Measurements from ENCODE around the gene VSIG8.

DNA sequence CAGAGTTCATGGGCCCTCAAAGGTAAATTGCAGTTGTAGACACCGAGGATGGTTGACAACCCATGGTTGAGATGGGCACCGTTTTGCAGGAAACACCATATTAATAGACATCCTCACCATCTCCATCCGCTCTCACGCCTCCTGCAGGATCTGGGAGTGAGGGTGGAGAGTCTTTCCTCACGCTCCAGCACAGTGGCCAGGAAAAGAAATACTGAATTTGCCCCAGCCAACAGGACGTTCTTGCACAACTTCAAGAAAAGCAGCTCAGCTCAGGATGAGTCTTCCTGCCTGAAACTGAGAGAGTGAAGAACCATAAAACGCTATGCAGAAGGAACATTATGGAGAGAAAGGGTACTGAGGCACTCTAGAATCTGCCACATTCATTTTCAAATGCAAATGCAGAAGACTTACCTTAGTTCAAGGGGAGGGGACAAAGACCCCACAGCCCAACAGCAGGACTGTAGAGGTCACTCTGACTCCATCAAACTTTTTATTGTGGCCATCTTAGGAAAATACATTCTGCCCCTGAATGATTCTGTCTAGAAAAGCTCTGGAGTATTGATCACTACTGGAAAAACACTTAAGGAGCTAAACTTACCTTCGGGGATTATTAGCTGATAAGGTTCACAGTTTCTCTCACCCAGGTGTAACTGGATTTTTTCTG is 26.5 kb downstream of the VSIG8 start:
- TF ChIP-seq, protein P1, sequence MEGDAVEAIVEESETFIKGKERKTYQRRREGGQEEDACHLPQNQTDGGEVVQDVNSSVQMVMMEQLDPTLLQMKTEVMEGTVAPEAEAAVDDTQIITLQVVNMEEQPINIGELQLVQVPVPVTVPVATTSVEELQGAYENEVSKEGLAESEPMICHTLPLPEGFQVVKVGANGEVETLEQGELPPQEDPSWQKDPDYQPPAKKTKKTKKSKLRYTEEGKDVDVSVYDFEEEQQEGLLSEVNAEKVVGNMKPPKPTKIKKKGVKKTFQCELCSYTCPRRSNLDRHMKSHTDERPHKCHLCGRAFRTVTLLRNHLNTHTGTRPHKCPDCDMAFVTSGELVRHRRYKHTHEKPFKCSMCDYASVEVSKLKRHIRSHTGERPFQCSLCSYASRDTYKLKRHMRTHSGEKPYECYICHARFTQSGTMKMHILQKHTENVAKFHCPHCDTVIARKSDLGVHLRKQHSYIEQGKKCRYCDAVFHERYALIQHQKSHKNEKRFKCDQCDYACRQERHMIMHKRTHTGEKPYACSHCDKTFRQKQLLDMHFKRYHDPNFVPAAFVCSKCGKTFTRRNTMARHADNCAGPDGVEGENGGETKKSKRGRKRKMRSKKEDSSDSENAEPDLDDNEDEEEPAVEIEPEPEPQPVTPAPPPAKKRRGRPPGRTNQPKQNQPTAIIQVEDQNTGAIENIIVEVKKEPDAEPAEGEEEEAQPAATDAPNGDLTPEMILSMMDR (IDR thresholded peaks at IDR 0.05; ENCODE audit: insufficient read depth, low read length), result no peak
- TF ChIP-seq GABPA (IDR thresholded peaks at IDR 0.05; ENCODE audit: low read depth) (no peak), REST (IDR thresholded peaks at IDR 0.05; ENCODE audit: insufficient replicate concordance, low read depth) (no peak), POLR2AphosphoS5 (IDR thresholded peaks at IDR 0.05; ENCODE audit: low read depth) (no peak)
